Activated T-cell treated with anti-CD3 and anti-CD28 coated beads, Interleukin-2, amount 50 U/mL, for 4 hours (primary cell): ENCODE data around the gene EID2B. TPM values are rescaled to one million over a fixed set of nuclear protein-coding genes. Genes with fewer than 3 reads are reported as not detected.
A peak's percentile ranks its signal among the peaks of the same experiment; 100 is the strongest.

Source experiments
- ATAC-seq, 2 donors: fragments of 200-7000 bp; cut with Tn5 transposase; one replicate each; pipeline ENCODE4 v1.10.0; 2021
- DNase-seq: peaks from one replicate; pipeline ENCODE4 v3.0.0-alpha.2; 2020
- H3K27me3 Mint-ChIP-seq: one replicate; pipeline ENCODE4 v1.8.0; 2021; ENCODE audit warnings: low read depth, mixed read lengths
- H3K36me3 Mint-ChIP-seq: one replicate; pipeline ENCODE4 v1.8.0; 2022; ENCODE audit warnings: mixed read lengths; ENCODE audit not compliant: insufficient read depth
- H3K4me1 Mint-ChIP-seq: one replicate; pipeline ENCODE4 v1.8.0; 2021; ENCODE audit warnings: low read depth, mixed read lengths
- H3K4me3 Mint-ChIP-seq: one replicate; pipeline ENCODE4 v1.8.0; 2021; ENCODE audit warnings: mild to moderate bottlenecking, moderate library complexity, mixed read lengths
- H3K9me3 Mint-ChIP-seq: one replicate; pipeline ENCODE4 v1.8.0; 2021; ENCODE audit warnings: mixed read lengths
- total RNA-seq, 3 donors: library from RNA; stranded (reverse); gene quantifications; one replicate each; pipeline ENCODE4 v1.2.1, GENCODE V29; 2021

The EID2B gene, protein sequence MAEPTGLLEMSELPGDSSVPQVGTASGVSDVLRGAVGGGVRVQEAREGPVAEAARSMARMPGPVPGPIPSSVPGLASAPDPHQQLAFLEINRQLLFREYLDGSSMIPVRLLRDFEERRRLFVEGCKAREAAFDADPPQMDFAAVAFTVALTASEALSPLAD
- 1 to 10 TPM; 2.2 to 2.6 (median 2.4) TPM for total RNA-seq

DNA sequence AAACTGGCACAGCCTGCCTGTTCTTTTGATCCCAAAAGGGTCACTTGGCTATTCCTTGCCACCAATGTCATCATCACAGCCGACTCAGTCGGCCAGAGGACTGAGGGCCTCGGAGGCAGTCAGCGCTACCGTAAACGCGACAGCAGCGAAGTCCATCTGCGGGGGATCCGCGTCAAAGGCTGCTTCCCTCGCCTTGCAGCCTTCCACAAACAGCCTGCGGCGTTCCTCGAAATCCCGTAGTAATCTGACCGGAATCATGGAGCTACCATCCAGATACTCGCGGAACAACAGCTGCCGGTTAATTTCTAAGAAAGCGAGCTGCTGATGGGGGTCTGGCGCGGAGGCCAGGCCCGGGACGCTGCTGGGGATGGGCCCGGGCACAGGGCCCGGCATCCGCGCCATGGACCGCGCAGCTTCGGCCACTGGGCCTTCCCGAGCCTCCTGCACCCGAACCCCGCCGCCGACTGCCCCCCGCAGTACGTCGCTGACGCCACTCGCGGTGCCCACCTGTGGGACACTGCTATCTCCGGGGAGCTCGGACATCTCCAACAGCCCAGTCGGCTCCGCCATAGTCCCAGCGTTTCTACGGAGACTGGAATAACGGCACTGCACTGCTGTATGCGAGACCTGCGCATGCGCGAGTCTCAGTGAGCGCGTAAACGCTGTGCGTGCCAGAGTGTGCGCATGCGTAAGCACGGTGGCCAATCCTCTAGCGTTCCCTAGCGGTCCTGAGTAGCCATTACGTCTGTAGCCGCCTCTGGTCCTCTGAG is at the start of gene EID2B:
Gene EID2B, minus strand, starts transcription at position 620 of the 770 bp plus-strand sequence. Its CDS starts 50 bp downstream, at position 570.
- no peaks in the 10 kb centered on the region for H3K27me3 Mint-ChIP-seq
- DNase-seq (peak; percentile 94), ATAC-seq (peak; percentile 92 to 94)
- no peaks in the 10 kb centered on the region for H3K36me3 Mint-ChIP-seq
- peaks cover 15% of the 10 kb centered on the region for H3K4me1 Mint-ChIP-seq
- H3K9me3 Mint-ChIP-seq, result no peaks in the 10 kb centered on the region
- H3K4me3 Mint-ChIP-seq, result peak within 1 kb of the TSS; percentile 88

DNA sequence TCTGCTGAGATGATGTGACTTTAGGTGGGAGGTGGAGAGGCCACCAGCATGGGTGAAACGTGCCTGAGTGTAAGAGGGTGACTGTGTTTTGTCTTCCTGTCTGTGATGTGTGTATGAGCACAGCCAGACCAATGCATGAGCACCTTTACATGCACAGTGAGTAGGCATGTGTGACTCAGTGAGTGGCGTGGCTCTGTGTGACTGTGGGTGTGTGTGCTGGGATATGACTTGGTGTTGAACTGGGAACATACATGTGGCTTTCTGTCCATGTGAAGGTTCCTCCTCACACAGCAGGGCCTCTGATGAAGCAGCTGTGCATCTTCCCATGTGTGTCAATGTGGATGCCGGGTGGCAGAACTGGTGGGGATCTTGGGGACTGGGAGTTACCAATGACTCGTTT is 49.8 kb upstream of the EID2B start:
- peaks cover 9% of the 10 kb centered on the region for H3K9me3 Mint-ChIP-seq
- H3K36me3 Mint-ChIP-seq, result peaks cover 1% of the 10 kb centered on the region
- peak; percentile 91 for ATAC-seq
- H3K4me3 Mint-ChIP-seq, result no peak overlapping the region
- H3K27me3 Mint-ChIP-seq, result peaks cover 29% of the 10 kb centered on the region
- DNase-seq, result no peak
- no peaks in the 10 kb centered on the region for H3K4me1 Mint-ChIP-seq

DNA sequence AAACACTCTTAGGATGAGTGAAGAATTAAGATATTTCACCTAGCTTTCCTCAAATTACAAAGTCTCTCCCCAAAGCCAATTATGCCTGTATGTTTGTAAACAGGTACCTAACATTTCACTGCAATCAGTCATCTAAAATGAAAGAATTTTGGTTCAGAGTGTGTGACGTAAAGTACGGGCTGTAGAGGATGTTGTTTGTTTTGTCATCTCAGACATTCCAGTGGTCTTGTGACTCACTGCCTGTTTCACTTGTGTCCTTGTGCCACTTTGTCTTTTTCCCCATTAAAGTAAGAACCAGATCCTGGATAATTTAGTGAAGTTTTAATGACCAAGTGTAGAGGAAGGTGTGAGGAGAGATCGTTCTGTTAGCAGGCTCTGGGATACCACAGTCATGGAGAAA is 36.0 kb upstream of the EID2B start:
- Mint-ChIP-seq H3K4me3 (no peak overlapping the region), H3K9me3 (peaks cover 8% of the 10 kb centered on the region)

DNA sequence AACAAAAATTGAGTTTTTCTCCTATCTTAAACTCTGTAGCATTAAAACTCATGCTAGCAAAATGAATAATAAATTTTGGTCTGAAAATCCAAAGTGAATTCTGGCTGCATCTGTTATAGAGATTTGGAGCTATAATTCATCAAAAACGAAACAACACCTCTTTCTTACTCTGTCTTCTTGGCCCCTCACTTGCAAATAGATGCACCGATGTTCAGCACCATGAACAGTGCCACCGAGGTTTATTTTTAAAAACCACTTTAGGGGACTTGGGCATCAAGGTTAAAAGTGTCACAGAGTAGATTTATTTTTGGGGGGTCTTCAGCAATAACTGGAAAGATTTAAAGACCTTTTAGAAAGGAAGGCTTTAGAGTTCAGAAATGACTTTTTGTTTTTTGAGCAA is 33.4 kb upstream of the EID2B start:
- Mint-ChIP-seq H3K27me3 (peaks cover 8% of the 10 kb centered on the region), H3K36me3 (no peaks in the 10 kb centered on the region), H3K4me3 (no peak overlapping the region), H3K9me3 (no peaks in the 10 kb centered on the region), H3K4me1 (no peaks in the 10 kb centered on the region)
- DNase-seq (no peak), ATAC-seq (no peak)

More for the DNA sequence above, 36.0 kb upstream of the EID2B start:
- H3K4me1 Mint-ChIP-seq, result no peaks in the 10 kb centered on the region
- H3K36me3 Mint-ChIP-seq, result no peaks in the 10 kb centered on the region
- DNase-seq, result no peak
- ATAC-seq, result no peak
- peaks cover 19% of the 10 kb centered on the region for H3K27me3 Mint-ChIP-seq

DNA sequence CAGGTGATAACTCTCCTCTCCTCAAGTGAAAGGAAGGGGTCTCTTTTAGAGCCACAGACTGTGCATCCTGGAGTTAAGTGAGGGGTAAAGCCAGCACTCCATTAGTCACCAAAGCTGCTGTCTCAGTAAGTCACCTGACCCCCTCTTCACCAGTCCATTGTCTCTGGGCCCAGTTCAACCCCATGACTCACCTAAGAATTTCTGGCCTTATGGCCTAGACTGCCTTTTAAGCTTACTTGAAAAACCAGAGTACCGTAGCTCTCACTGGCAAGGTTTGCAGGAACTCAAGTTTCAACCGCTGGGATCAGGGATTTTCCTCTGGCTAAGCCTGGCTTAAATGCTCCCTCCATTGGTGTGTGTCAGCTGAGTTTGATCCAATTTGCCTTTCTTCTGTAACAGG is 30.8 kb upstream of the EID2B start:
- peaks cover 13% of the 10 kb centered on the region for H3K4me1 Mint-ChIP-seq
- H3K36me3 Mint-ChIP-seq, result no peaks in the 10 kb centered on the region
- DNase-seq, result no peak
- peaks cover under 1% of the 10 kb centered on the region for H3K27me3 Mint-ChIP-seq
- no peak overlapping the region for H3K4me3 Mint-ChIP-seq
- no peaks in the 10 kb centered on the region for H3K9me3 Mint-ChIP-seq
- no peak for ATAC-seq

DNA sequence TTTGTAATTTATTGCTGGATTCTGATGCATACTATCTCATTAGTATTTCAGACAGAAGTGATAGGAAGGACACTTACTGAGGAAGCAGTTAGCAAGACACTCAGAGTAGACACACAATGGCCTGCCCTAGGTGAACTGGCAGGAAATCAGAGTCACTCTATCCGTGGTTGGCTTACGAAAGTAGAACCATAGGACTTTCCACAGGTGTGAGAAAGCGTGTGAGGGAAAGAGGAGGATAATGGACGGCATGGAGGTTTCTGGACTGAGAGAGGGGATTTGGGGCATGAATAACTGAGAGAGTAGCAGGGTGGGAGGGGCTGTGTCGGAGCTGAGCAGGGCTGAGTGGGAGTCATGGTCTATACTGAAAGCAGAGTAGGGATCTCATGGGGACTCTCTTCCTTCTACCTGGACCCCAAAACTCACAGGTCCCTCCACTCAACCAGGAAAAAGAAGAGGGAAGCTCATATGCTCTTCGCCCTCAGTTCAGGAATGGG is 26.0 kb upstream of the EID2B start:
- Mint-ChIP-seq H3K9me3 (no peaks in the 10 kb centered on the region), H3K36me3 (no peaks in the 10 kb centered on the region), H3K27me3 (no peaks in the 10 kb centered on the region), H3K4me1 (peaks cover 25% of the 10 kb centered on the region), H3K4me3 (peak overlapping the region; percentile 66)
- no peak for DNase-seq
- peak; percentile 51 to 65 for ATAC-seq

DNA sequence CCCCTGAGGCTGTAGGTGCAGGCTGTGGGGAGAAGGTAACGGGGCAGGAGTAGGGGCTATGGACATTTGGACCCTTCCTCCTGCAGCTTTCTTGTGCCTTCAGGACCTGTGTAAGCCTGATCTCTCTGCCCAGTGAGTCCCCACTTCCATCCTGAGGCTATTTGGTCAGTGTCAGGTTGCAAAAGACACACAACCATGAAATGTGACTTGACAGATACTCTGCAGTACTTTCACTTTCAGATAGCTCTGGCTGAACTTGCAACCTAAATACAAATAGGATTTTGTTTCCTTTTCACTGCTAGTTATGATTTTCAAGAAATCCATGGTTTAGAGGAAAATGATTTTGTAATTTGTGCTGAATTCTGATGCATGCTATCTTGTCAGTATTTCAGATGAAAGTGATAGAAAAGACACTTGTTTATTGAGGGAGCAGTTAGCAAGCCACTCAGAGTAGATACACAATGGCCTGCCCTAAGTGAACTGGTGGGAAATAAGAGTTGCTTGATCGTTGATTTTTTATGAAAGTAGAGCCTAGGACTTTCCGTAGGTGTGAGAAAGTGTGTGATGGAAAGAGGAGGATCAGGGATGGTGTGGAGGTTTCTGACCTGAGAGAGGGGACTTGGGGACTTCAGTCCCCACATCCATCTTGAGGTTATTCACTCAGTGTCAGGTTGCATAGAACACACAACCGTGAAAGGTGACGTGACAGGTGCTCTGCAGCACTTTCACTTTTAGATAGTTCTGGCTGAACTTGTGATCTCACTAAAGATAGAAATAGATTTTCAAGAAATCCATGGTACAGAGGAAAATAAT is 25.4 kb upstream of the EID2B start:
- H3K27me3 Mint-ChIP-seq, result no peaks in the 10 kb centered on the region
- DNase-seq, result no peak
- ATAC-seq, result peak; percentile 68 to 70
- no peaks in the 10 kb centered on the region for H3K9me3 Mint-ChIP-seq
- H3K4me3 Mint-ChIP-seq, result peak overlapping the region; percentile 66
- peaks cover 26% of the 10 kb centered on the region for H3K4me1 Mint-ChIP-seq
- no peaks in the 10 kb centered on the region for H3K36me3 Mint-ChIP-seq

DNA sequence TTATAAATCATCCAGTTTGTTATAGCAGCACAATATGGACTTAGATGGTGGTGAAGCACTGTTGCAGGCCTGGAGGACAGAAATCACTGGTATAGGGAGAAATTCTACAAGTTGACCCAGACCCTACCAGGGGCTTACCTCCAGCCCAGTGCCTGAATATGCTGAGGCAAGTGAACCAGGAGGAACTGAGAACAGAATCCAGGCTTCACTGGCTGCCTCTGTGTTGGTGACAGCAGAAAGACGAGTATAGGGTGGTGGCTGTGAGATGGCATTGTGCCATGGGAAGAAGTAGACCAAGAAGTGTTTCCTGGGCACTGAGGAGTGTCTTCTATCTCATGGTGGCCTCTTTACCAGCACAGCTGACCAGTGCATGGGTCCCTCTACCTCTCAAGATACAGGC is 23.2 kb upstream of the EID2B start:
- ATAC-seq (no peak), DNase-seq (no peak)
- H3K36me3 Mint-ChIP-seq, result no peaks in the 10 kb centered on the region
- peaks cover 31% of the 10 kb centered on the region for H3K4me1 Mint-ChIP-seq
- no peaks in the 10 kb centered on the region for H3K27me3 Mint-ChIP-seq
- H3K9me3 Mint-ChIP-seq, result no peaks in the 10 kb centered on the region
- no peak overlapping the region for H3K4me3 Mint-ChIP-seq

DNA sequence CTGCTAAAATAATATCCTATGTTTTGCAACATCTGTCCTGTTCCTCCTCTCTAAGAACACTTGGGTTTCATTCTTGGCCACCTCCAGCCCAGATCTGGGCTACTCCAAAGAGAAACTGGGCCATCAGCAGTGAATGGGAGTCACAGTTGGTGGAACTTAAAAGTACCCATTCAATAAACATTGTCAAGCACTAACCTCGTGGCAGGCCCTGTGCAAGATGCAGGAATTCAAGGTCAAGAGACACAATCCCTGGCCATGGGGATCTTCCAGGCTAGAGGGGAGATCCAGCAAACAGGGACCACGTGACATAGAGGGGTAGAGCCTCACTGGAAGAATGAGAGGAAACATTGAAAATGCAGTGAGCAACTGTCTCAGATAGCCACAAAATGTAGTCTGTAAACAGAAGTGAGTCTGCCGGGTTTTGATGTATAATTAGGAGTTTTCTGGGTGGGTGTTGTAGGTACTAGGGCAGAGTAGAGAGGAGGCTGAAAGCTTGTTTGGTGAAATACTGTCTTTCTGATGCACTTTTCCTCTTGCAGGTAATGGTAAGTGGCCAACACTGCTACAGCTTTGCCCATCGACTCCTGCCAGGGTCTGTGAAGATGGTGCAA is 22.2 kb upstream of the EID2B start:
- Mint-ChIP-seq H3K36me3 (no peaks in the 10 kb centered on the region), H3K4me3 (no peak overlapping the region), H3K4me1 (peaks cover 28% of the 10 kb centered on the region), H3K9me3 (no peaks in the 10 kb centered on the region), H3K27me3 (no peaks in the 10 kb centered on the region)
- DNase-seq (no peak), ATAC-seq (no peak)

DNA sequence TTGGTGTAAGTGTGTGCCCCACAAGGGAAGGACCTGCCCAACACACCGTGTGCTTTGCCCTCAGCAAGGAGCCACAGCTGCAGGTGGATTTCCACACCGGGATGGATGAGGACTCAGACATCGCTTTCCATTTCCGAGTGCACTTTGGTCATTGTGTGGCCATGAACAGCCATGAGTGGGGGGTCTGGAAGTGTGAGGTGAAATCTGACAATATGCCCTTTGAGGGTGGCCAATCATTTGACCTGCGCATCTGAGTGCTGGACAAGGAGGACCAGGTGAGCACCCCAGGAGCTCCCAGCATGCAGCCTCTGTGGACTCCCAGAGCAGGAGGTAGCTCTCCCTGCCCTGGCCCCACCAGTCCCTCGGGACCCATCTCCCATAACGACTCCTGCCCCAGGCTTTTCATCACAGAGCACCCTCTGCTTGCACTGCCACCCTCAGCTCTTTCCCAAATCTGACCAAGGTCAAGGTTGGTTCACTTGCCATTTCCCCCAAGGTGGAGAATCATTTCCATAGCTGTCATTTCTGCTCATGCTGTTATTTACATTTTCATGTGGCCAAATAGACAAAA is 20.5 kb upstream of the EID2B start:
- Mint-ChIP-seq H3K9me3 (no peaks in the 10 kb centered on the region), H3K4me1 (peaks cover 15% of the 10 kb centered on the region), H3K4me3 (no peak overlapping the region), H3K36me3 (no peaks in the 10 kb centered on the region), H3K27me3 (no peaks in the 10 kb centered on the region)
- ATAC-seq (no peak), DNase-seq (no peak)

DNA sequence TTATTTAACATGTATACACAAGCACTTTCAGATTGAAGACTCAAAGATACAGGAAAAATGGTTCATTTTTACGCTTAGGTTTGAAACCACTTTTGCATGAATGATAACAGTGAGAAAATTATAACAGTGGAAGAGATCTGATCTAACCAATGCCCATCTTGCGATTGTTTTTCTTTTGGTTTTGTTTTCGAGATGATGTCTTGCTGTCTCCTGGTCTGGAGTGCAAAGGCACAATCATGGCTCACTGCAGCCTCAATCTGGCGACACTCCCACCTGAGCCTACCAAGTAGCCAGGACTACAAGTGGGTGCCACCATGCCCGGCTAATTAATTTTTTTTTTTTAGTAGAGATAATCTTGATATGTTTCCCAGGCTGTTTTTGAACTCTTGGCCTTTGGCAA is 17.5 kb upstream of the EID2B start:
- ATAC-seq, result no peak
- H3K4me3 Mint-ChIP-seq, result no peak overlapping the region
- H3K36me3 Mint-ChIP-seq, result no peaks in the 10 kb centered on the region
- no peak for DNase-seq
- no peaks in the 10 kb centered on the region for H3K9me3 Mint-ChIP-seq
- H3K4me1 Mint-ChIP-seq, result peaks cover 22% of the 10 kb centered on the region
- no peaks in the 10 kb centered on the region for H3K27me3 Mint-ChIP-seq

DNA sequence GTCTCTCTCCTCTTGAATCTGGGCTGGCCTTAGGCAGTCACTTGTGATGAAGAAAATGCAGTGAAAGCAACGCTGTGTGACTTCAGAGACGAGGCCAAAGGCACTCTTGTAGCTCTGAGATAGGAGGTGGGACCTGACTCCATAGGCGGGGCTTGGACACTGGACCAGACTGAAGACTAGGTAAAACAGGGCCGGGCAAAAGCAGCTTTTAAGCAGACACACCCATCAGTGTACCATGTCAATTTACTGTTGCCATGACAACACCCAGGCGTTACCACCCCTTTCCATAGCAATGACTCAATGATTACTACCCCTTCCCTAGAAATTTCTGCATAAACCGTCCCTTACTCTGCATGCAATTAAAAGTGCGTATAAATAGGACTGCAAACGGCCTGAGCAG is 13.9 kb upstream of the EID2B start:
- ATAC-seq, result no peak
- no peak overlapping the region for H3K4me3 Mint-ChIP-seq

DNA sequence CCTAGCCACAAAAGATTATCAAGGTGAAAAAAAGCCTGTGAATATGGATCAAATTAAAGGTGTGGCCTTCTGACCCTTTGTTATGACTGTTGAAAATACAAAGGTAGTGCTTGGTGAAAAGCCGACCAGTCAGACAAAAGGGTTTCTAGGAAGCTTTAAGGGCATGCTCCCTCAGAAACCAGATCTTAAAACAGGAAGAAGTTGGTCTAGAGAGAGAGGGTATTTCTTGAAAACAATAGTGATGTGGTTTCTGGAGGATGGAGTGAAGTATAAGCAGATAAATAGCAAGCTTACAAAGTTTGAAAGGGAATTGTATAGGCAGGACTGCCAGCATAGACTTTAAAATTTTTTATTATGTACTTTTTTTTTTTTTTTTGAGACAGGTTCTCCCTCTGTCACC is 12.3 kb upstream of the EID2B start:
- Mint-ChIP-seq H3K27me3 (no peaks in the 10 kb centered on the region), H3K36me3 (no peaks in the 10 kb centered on the region), H3K9me3 (no peaks in the 10 kb centered on the region), H3K4me3 (no peak overlapping the region), H3K4me1 (peaks cover 51% of the 10 kb centered on the region)
- ATAC-seq (no peak), DNase-seq (no peak)

More for the DNA sequence above, 13.9 kb upstream of the EID2B start:
- Mint-ChIP-seq H3K36me3 (no peaks in the 10 kb centered on the region), H3K4me1 (peaks cover 44% of the 10 kb centered on the region), H3K27me3 (no peaks in the 10 kb centered on the region), H3K9me3 (no peaks in the 10 kb centered on the region)
- no peak for DNase-seq
